Endothelial cell of umbilical vein (primary cell): ENCODE measurements around the gene RASSF5. TPM values are rescaled to one million over a fixed set of nuclear protein-coding genes. Genes with fewer than 3 reads are reported as not detected.

Source experiments
- microRNA-seq: library from miRNA; unstranded; fragments of <30 nt; microRNA quantifications from one replicate; pipeline ENCODE4 v1.2.0, GENCODE V29; 2021; ENCODE audit warnings: borderline number of aligned reads, borderline replicate concordance
- polyA plus RNA-seq, 4 experiments: library from polyadenylated mRNA; depleted of rRNA in 3 of 4; stranded (reverse) in 3 of 4; unstranded in 1 of 4; fragments of >200 nt; gene quantifications; 2 replicates each; pipeline versions ENCODE4 v1.2.1 to v1.2.3, GENCODE V29; 2011 to 2012; ENCODE audit warnings: missing spikeins in 1 of 4
- small RNA-seq: library from RNA; depleted of rRNA; stranded (forward); fragments of <200 nt; gene quantifications from one replicate; pipeline ENCODE3, GENCODE V24; 2012; ENCODE audit warnings: low replicate concordance, low read depth; ENCODE audit not compliant: insufficient read depth, insufficient read length
- total RNA-seq: library from RNA; stranded (reverse); gene quantifications from 2 replicates; pipeline ENCODE4 v1.2.3, GENCODE V29; 2021

RASSF5 gene
- total and polyA plus RNA-seq, 2 donors (not counting 3 experiments of a cell fraction or from before 2014, with no cell fraction given), result 0.23 to 0.60 TPM

Small RNAs within 50 kb of the gene (microRNA-seq; reads per million reads assigned to microRNA genes)
- gene MIR6769B, result not detected

Small RNAs within 50 kb of the gene (small RNA-seq; reads per million reads assigned to genes)
- not detected for gene MIR6769B

Other genes starting within 250 kb of the RASSF5 start
- 16.2 and 20.7 TPM in 2 replicates for gene IKBKE, start 37.1 kb upstream of the RASSF5 start, total RNA-seq
- 17.8 and 17.9 TPM in 2 replicates for gene IKBKE, start 37.1 kb upstream of the RASSF5 start, polyA plus RNA-seq
- 47.6 and 48.0 TPM in 2 replicates for gene EIF2D, start 104.9 kb downstream of the RASSF5 start, total RNA-seq
- gene EIF2D, start 104.9 kb downstream of the RASSF5 start, polyA plus RNA-seq, result 48.1 and 54.1 TPM in 2 replicates
- gene DYRK3, start 128.0 kb downstream of the RASSF5 start, total RNA-seq, result 7.4 and 10.9 TPM in 2 replicates
- 2.9 and 3.4 TPM in 2 replicates for gene DYRK3, start 128.0 kb downstream of the RASSF5 start, polyA plus RNA-seq
- gene MAPKAPK2, start 177.4 kb downstream of the RASSF5 start, total RNA-seq, result 69.1 and 74.2 TPM in 2 replicates
- gene MAPKAPK2, start 177.4 kb downstream of the RASSF5 start, polyA plus RNA-seq, result 52.4 and 52.9 TPM in 2 replicates